ENCODE measurements around the gene SMIM21. TPM values are rescaled to one million over a fixed set of nuclear protein-coding genes. Genes with fewer than 3 reads are reported as not detected.

The SMIM21 gene
- total and polyA plus RNA-seq, 9 donors, result not detected

- Histone ChIP-seq H3K4me1 (ENCODE audit: control insufficient read depth, insufficient read depth, low read length) (peaks cover 6% of the 10 kb centered on the region), H3K9me3 (replicated peaks; ENCODE audit: control insufficient read depth, low read depth, low read length) (no peaks in the 10 kb centered on the region), H3K27me3 (ENCODE audit: control insufficient read depth, insufficient read depth, low read length) (peaks cover 3% of the 10 kb centered on the region), H3K27ac (ENCODE audit: low read length) (no peak overlapping the region), H3K4me3 (ENCODE audit: low read length) (no peak overlapping the region), H3K36me3 (ENCODE audit: control insufficient read depth, insufficient read depth, low read length) (no peaks in the 10 kb centered on the region)
- 88% methylated on average over 3 of the region's 13 CpGs for WGBS (ENCODE audit: insufficient coverage)
- DNase-seq, result no peak
Observed at GRCh38 chr18:75363446-75364225, 63.9 kb downstream of the SMIM21 start.

GRCh38 chr18:75362435-75362834, 65.1 kb downstream of the SMIM21 start:
- no peaks in the 10 kb centered on the region for H3K9me3 ChIP-seq (replicated peaks; ENCODE audit: control insufficient read depth, low read depth, low read length)
- H3K4me1 ChIP-seq (ENCODE audit: control insufficient read depth, insufficient read depth, low read length), result peaks cover 6% of the 10 kb centered on the region
- WGBS (ENCODE audit: insufficient coverage), result 68% methylated on average over 9 of the region's 13 CpGs

GRCh38 chr18:75360941-75361340, 66.6 kb downstream of the SMIM21 start:
- 41% methylated on average over 10 of the region's 11 CpGs for WGBS (ENCODE audit: insufficient coverage)
- no peak for DNase-seq
- H3K36me3 ChIP-seq (ENCODE audit: control insufficient read depth, insufficient read depth, low read length), result no peaks in the 10 kb centered on the region
- H3K4me1 ChIP-seq (ENCODE audit: control insufficient read depth, insufficient read depth, low read length), result peaks cover 6% of the 10 kb centered on the region
- peaks cover 3% of the 10 kb centered on the region for H3K27me3 ChIP-seq (ENCODE audit: control insufficient read depth, insufficient read depth, low read length)
- H3K27ac ChIP-seq (ENCODE audit: low read length), result no peak overlapping the region
- no peak overlapping the region for H3K4me3 ChIP-seq (ENCODE audit: low read length)
- H3K9me3 ChIP-seq (replicated peaks; ENCODE audit: control insufficient read depth, low read depth, low read length), result no peaks in the 10 kb centered on the region

More at GRCh38 chr18:75362435-75362834, 65.1 kb downstream of the SMIM21 start:
- Histone ChIP-seq H3K36me3 (ENCODE audit: control insufficient read depth, insufficient read depth, low read length) (no peaks in the 10 kb centered on the region), H3K27me3 (ENCODE audit: control insufficient read depth, insufficient read depth, low read length) (peaks cover 3% of the 10 kb centered on the region), H3K27ac (ENCODE audit: low read length) (no peak overlapping the region), H3K4me3 (ENCODE audit: low read length) (no peak overlapping the region)
- no peak for DNase-seq

- no peaks in the 10 kb centered on the region for H3K36me3 ChIP-seq (ENCODE audit: control insufficient read depth, insufficient read depth, low read length)
- H3K27ac ChIP-seq (ENCODE audit: low read length), result no peak overlapping the region
- DNase-seq, result no peak
- H3K9me3 ChIP-seq (replicated peaks; ENCODE audit: control insufficient read depth, low read depth, low read length), result no peaks in the 10 kb centered on the region
- peaks cover 6% of the 10 kb centered on the region for H3K4me1 ChIP-seq (ENCODE audit: control insufficient read depth, insufficient read depth, low read length)
- peaks cover 3% of the 10 kb centered on the region for H3K27me3 ChIP-seq (ENCODE audit: control insufficient read depth, insufficient read depth, low read length)
- WGBS (ENCODE audit: insufficient coverage), result 75% methylated on average over 8 of the region's 8 CpGs
- no peak overlapping the region for H3K4me3 ChIP-seq (ENCODE audit: low read length)
Observed at GRCh38 chr18:75360215-75360614, 67.3 kb downstream of the SMIM21 start.

Other genes starting within 250 kb of the SMIM21 start
- 15.9 TPM for gene PTGR3, start 218.6 kb downstream of the SMIM21 start, total RNA-seq
- gene PTGR3, start 218.6 kb downstream of the SMIM21 start, polyA plus RNA-seq (ENCODE audit: insufficient read depth in 1 of 8, insufficient read length in 8 of 8, low replicate concordance in 1 of 8), result 10 to 100 TPM; 29.0 to 42.6 (median 34.8) TPM
- 16.0 TPM for gene TSHZ1, start 216.9 kb downstream of the SMIM21 start, total RNA-seq
- 10 to 100 TPM; 19.7 to 31.8 (median 26.3) TPM for gene TSHZ1, start 216.9 kb downstream of the SMIM21 start, polyA plus RNA-seq (ENCODE audit: insufficient read depth in 1 of 8, insufficient read length in 8 of 8, low replicate concordance in 1 of 8)

Data from muscle of leg (tissue), 11 donors.